Measurements from ENCODE around the gene HK1. TPM values are rescaled to one million over a fixed set of nuclear protein-coding genes. Genes with fewer than 3 reads are reported as not detected.
"Not testable (repeated sequence)": the region's sequence is repeated elsewhere in the genome, so short reads cannot be mapped to it uniquely, and the experiment has no call there.

The HK1 gene
- total RNA-seq, 1 donor from 2014 or later: 182 TPM

GRCh38 chr10:69326692-69327091, 48.4 kb downstream of the HK1 start:
- no peak for DNase-seq (ENCODE audit: low read depth)
- Histone ChIP-seq H3K27me3 (ENCODE audit: control insufficient read depth, insufficient read depth, low read length) (no peaks in the 10 kb centered on the region), H3K4me3 (ENCODE audit: low read depth, low read length) (no peak overlapping the region), H3K36me3 (ENCODE audit: control insufficient read depth, insufficient read depth, low read length) (peaks cover 10% of the 10 kb centered on the region)
- no peak for FAIRE-seq
- no peak for TF ChIP-seq CTCF (IDR thresholded peaks at IDR 0.05; ENCODE audit: insufficient read depth, low read length, severe bottlenecking)

GRCh38 chr10:69327463-69328379, 49.4 kb downstream of the HK1 start:
- H3K4me3 ChIP-seq (ENCODE audit: low read depth, low read length): no peak overlapping the region

GRCh38 chr10:69328380-69328735, 50.1 kb downstream of the HK1 start:
- H3K36me3 ChIP-seq (ENCODE audit: control insufficient read depth, insufficient read depth, low read length): peaks cover 10% of the 10 kb centered on the region
- DNase-seq (ENCODE audit: low read depth): no peak
- no peak for TF ChIP-seq CTCF (IDR thresholded peaks at IDR 0.05; ENCODE audit: insufficient read depth, low read length, severe bottlenecking)
- no peaks in the 10 kb centered on the region for H3K27me3 ChIP-seq (ENCODE audit: control insufficient read depth, insufficient read depth, low read length)
- no peak overlapping the region for H3K4me3 ChIP-seq (ENCODE audit: low read depth, low read length)
- FAIRE-seq: no peak

More at GRCh38 chr10:69327463-69328379, 49.4 kb downstream of the HK1 start:
- peaks cover 9% of the 10 kb centered on the region for H3K36me3 ChIP-seq (ENCODE audit: control insufficient read depth, insufficient read depth, low read length)
- FAIRE-seq (no peak), DNase-seq (ENCODE audit: low read depth) (peak; percentile 74)
- no peak for TF ChIP-seq CTCF (IDR thresholded peaks at IDR 0.05; ENCODE audit: insufficient read depth, low read length, severe bottlenecking)
- H3K27me3 ChIP-seq (ENCODE audit: control insufficient read depth, insufficient read depth, low read length): no peaks in the 10 kb centered on the region

- H3K36me3 ChIP-seq (ENCODE audit: control insufficient read depth, insufficient read depth, low read length): peaks cover 10% of the 10 kb centered on the region
- H3K4me3 ChIP-seq (ENCODE audit: low read depth, low read length); DNase-seq (ENCODE audit: low read depth); H3K27me3 ChIP-seq (ENCODE audit: control insufficient read depth, insufficient read depth, low read length); FAIRE-seq: not testable (repeated sequence)
These were observed 50.6 kb downstream of the HK1 start for GRCh38 chr10:69328888-69329287.

GRCh38 chr10:69329721-69330178, 51.5 kb downstream of the HK1 start:
- Histone ChIP-seq H3K4me3 (ENCODE audit: low read depth, low read length) (no peak overlapping the region), H3K27me3 (ENCODE audit: control insufficient read depth, insufficient read depth, low read length) (no peaks in the 10 kb centered on the region), H3K36me3 (ENCODE audit: control insufficient read depth, insufficient read depth, low read length) (peaks cover 10% of the 10 kb centered on the region)
- FAIRE-seq (no peak), DNase-seq (ENCODE audit: low read depth) (no peak)
- TF ChIP-seq CTCF (IDR thresholded peaks at IDR 0.05; ENCODE audit: insufficient read depth, low read length, severe bottlenecking): no peak

- TF ChIP-seq CTCF (IDR thresholded peaks at IDR 0.05; ENCODE audit: insufficient read depth, low read length, severe bottlenecking): no peak
- H3K36me3 ChIP-seq (ENCODE audit: control insufficient read depth, insufficient read depth, low read length): peaks cover 11% of the 10 kb centered on the region
- no peaks in the 10 kb centered on the region for H3K27me3 ChIP-seq (ENCODE audit: control insufficient read depth, insufficient read depth, low read length)
- no peak overlapping the region for H3K4me3 ChIP-seq (ENCODE audit: low read depth, low read length)
- DNase-seq (ENCODE audit: low read depth) (no peak), FAIRE-seq (no peak)
These were observed 52.9 kb downstream of the HK1 start for GRCh38 chr10:69331161-69331560.
